Activated T-cell treated with anti-CD3 and anti-CD28 coated beads, Interleukin-2, amount 50 U/mL, for 24 hours (primary cell): ENCODE results near the gene ERH.

Source experiments
- DNase-seq: peaks from one replicate; pipeline ENCODE4 v3.0.0-alpha.2; 2020
- H3K27ac Mint-ChIP-seq: 2 replicates; pipeline ENCODE4 v1.8.0; 2020; ENCODE audit warnings: mild to moderate bottlenecking, mixed read lengths
- H3K27me3 Mint-ChIP-seq: 2 replicates; pipeline ENCODE4 v1.8.0; 2020; ENCODE audit warnings: mixed read lengths
- H3K36me3 Mint-ChIP-seq: 2 replicates; pipeline ENCODE4 v1.8.0; 2020; ENCODE audit warnings: low read depth, mixed read lengths
- H3K4me1 Mint-ChIP-seq: 2 replicates; pipeline ENCODE4 v1.8.0; 2020; ENCODE audit warnings: low read depth, mixed read lengths
- H3K4me3 Mint-ChIP-seq: 2 replicates; pipeline ENCODE4 v1.8.0; 2020; ENCODE audit warnings: mild to moderate bottlenecking, moderate library complexity, mixed read lengths
- H3K9me3 Mint-ChIP-seq: 2 replicates; pipeline ENCODE4 v1.8.0; 2020; ENCODE audit warnings: mixed read lengths

ERH gene

GRCh38 chr14:69374235-69374634, 23.9 kb downstream of the ERH start:
- Mint-ChIP-seq H3K9me3 (peaks cover 2% of the 10 kb centered on the region), H3K27ac (peak overlapping the region; percentile 45), H3K27me3 (no peaks in the 10 kb centered on the region), H3K36me3 (peaks cover 61% of the 10 kb centered on the region), H3K4me3 (no peak overlapping the region), H3K4me1 (peaks cover 19% of the 10 kb centered on the region)
- no peak for DNase-seq

- Mint-ChIP-seq H3K4me1 (peaks cover 19% of the 10 kb centered on the region), H3K27ac (peak overlapping the region; percentile 45), H3K36me3 (peaks cover 51% of the 10 kb centered on the region), H3K4me3 (no peak overlapping the region), H3K27me3 (no peaks in the 10 kb centered on the region), H3K9me3 (peaks cover 2% of the 10 kb centered on the region)
- DNase-seq, result no peak
Observed at GRCh38 chr14:69373104-69373503, 25.0 kb downstream of the ERH start.

- DNase-seq, result no peak
- peaks cover 44% of the 10 kb centered on the region for H3K36me3 Mint-ChIP-seq
- H3K9me3 Mint-ChIP-seq, result peaks cover 2% of the 10 kb centered on the region
- H3K27ac Mint-ChIP-seq, result no peak overlapping the region
- no peaks in the 10 kb centered on the region for H3K27me3 Mint-ChIP-seq
- no peak overlapping the region for H3K4me3 Mint-ChIP-seq
- H3K4me1 Mint-ChIP-seq, result peaks cover 19% of the 10 kb centered on the region
Observed at GRCh38 chr14:69372146-69372545, 26.0 kb downstream of the ERH start.

GRCh38 chr14:69370061-69370460, 28.0 kb downstream of the ERH start:
- Mint-ChIP-seq H3K27ac (no peak overlapping the region), H3K9me3 (no peaks in the 10 kb centered on the region), H3K36me3 (peaks cover 23% of the 10 kb centered on the region), H3K27me3 (no peaks in the 10 kb centered on the region), H3K4me1 (peaks cover 19% of the 10 kb centered on the region), H3K4me3 (no peak overlapping the region)
- no peak for DNase-seq

- Mint-ChIP-seq H3K27ac (no peak overlapping the region), H3K36me3 (peaks cover 12% of the 10 kb centered on the region), H3K27me3 (no peaks in the 10 kb centered on the region), H3K4me1 (peaks cover 6% of the 10 kb centered on the region), H3K9me3 (no peaks in the 10 kb centered on the region), H3K4me3 (no peak overlapping the region)
- DNase-seq, result no peak
Observed at GRCh38 chr14:69368381-69368780, 29.7 kb downstream of the ERH start.

GRCh38 chr14:69366761-69367160, 31.3 kb downstream of the ERH start:
- no peak overlapping the region for H3K4me3 Mint-ChIP-seq
- no peaks in the 10 kb centered on the region for H3K36me3 Mint-ChIP-seq
- no peaks in the 10 kb centered on the region for H3K4me1 Mint-ChIP-seq
- no peak for DNase-seq
- no peak overlapping the region for H3K27ac Mint-ChIP-seq
- H3K27me3 Mint-ChIP-seq, result no peaks in the 10 kb centered on the region
- no peaks in the 10 kb centered on the region for H3K9me3 Mint-ChIP-seq

- Mint-ChIP-seq H3K9me3 (no peaks in the 10 kb centered on the region), H3K36me3 (no peaks in the 10 kb centered on the region), H3K4me1 (no peaks in the 10 kb centered on the region), H3K27ac (no peak overlapping the region), H3K4me3 (no peak overlapping the region), H3K27me3 (no peaks in the 10 kb centered on the region)
- no peak for DNase-seq
Observed at GRCh38 chr14:69366069-69366468, 32.0 kb downstream of the ERH start.

GRCh38 chr14:69364378-69364777, 33.7 kb downstream of the ERH start:
- no peak overlapping the region for H3K27ac Mint-ChIP-seq
- no peak for DNase-seq

GRCh38 chr14:69363964-69364363, 34.1 kb downstream of the ERH start:
- no peak for DNase-seq
- no peak overlapping the region for H3K4me3 Mint-ChIP-seq
- no peak overlapping the region for H3K27ac Mint-ChIP-seq
- peaks cover 3% of the 10 kb centered on the region for H3K4me1 Mint-ChIP-seq
- no peaks in the 10 kb centered on the region for H3K9me3 Mint-ChIP-seq
- H3K27me3 Mint-ChIP-seq, result no peaks in the 10 kb centered on the region
- H3K36me3 Mint-ChIP-seq, result no peaks in the 10 kb centered on the region

More at GRCh38 chr14:69364378-69364777, 33.7 kb downstream of the ERH start:
- Mint-ChIP-seq H3K27me3 (no peaks in the 10 kb centered on the region), H3K36me3 (no peaks in the 10 kb centered on the region), H3K4me3 (no peak overlapping the region), H3K9me3 (no peaks in the 10 kb centered on the region), H3K4me1 (peaks cover under 1% of the 10 kb centered on the region)

GRCh38 chr14:69363055-69363454, 35.0 kb downstream of the ERH start:
- H3K9me3 Mint-ChIP-seq, result no peaks in the 10 kb centered on the region
- DNase-seq, result no peak
- no peak overlapping the region for H3K4me3 Mint-ChIP-seq
- peaks cover 12% of the 10 kb centered on the region for H3K4me1 Mint-ChIP-seq
- no peaks in the 10 kb centered on the region for H3K36me3 Mint-ChIP-seq
- no peak overlapping the region for H3K27ac Mint-ChIP-seq
- no peaks in the 10 kb centered on the region for H3K27me3 Mint-ChIP-seq

- no peaks in the 10 kb centered on the region for H3K9me3 Mint-ChIP-seq
- no peaks in the 10 kb centered on the region for H3K27me3 Mint-ChIP-seq
- H3K36me3 Mint-ChIP-seq, result no peaks in the 10 kb centered on the region
- H3K4me3 Mint-ChIP-seq, result no peak overlapping the region
- no peak overlapping the region for H3K27ac Mint-ChIP-seq
- H3K4me1 Mint-ChIP-seq, result peaks cover 18% of the 10 kb centered on the region
- DNase-seq, result no peak
Observed at GRCh38 chr14:69360438-69361108, 37.5 kb downstream of the ERH start.

- H3K9me3 Mint-ChIP-seq, result no peaks in the 10 kb centered on the region
- no peak overlapping the region for H3K27ac Mint-ChIP-seq
- DNase-seq, result no peak
- no peaks in the 10 kb centered on the region for H3K36me3 Mint-ChIP-seq
- H3K27me3 Mint-ChIP-seq, result no peaks in the 10 kb centered on the region
- H3K4me1 Mint-ChIP-seq, result peaks cover 33% of the 10 kb centered on the region
- no peak overlapping the region for H3K4me3 Mint-ChIP-seq
Observed at GRCh38 chr14:69358966-69359365, 39.1 kb downstream of the ERH start.

- no peaks in the 10 kb centered on the region for H3K36me3 Mint-ChIP-seq
- no peaks in the 10 kb centered on the region for H3K27me3 Mint-ChIP-seq
- H3K9me3 Mint-ChIP-seq, result no peaks in the 10 kb centered on the region
- no peak overlapping the region for H3K4me3 Mint-ChIP-seq
- H3K27ac Mint-ChIP-seq, result peak overlapping the region; percentile 6
- DNase-seq, result peak; percentile 49
- H3K4me1 Mint-ChIP-seq, result peaks cover 36% of the 10 kb centered on the region
Observed at GRCh38 chr14:69358233-69358963, 39.7 kb downstream of the ERH start.

- Mint-ChIP-seq H3K27ac (peak overlapping the region; percentile 6), H3K27me3 (no peaks in the 10 kb centered on the region), H3K4me3 (no peak overlapping the region)
Observed at GRCh38 chr14:69357544-69358200, 40.4 kb downstream of the ERH start.

More at GRCh38 chr14:69357544-69358200, 40.4 kb downstream of the ERH start:
- no peaks in the 10 kb centered on the region for H3K9me3 Mint-ChIP-seq
- peaks cover 36% of the 10 kb centered on the region for H3K4me1 Mint-ChIP-seq
- H3K36me3 Mint-ChIP-seq, result no peaks in the 10 kb centered on the region
- no peak for DNase-seq
